ENCODE measurements around the gene ECD.

Gene ECD

DNA sequence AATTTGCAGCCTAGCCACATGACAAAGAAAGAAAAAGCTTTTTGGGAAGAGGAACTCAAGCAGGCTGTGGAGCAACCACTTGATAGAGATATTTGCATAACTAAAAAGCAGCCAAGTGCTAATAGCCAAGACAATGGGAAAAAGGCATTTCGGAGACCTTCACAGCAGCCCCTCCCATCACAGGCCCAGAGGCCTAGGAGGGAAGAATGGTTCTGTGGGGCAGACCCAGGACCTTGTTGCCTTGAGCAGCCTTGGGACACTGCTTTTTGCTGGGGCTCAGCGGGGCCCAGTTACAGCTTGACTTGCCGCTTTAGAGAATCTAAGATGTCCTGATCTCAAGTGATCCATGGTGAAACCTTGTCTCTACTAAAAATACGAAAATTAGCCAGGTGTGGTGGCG, 38.6 kb upstream of the ECD start:
- H3K4me3 ChIP-seq (ENCODE audit: low read depth, low read length): no peak overlapping the region
- no peak for DNase-seq (ENCODE audit: low read depth)
- TF ChIP-seq, protein P1, sequence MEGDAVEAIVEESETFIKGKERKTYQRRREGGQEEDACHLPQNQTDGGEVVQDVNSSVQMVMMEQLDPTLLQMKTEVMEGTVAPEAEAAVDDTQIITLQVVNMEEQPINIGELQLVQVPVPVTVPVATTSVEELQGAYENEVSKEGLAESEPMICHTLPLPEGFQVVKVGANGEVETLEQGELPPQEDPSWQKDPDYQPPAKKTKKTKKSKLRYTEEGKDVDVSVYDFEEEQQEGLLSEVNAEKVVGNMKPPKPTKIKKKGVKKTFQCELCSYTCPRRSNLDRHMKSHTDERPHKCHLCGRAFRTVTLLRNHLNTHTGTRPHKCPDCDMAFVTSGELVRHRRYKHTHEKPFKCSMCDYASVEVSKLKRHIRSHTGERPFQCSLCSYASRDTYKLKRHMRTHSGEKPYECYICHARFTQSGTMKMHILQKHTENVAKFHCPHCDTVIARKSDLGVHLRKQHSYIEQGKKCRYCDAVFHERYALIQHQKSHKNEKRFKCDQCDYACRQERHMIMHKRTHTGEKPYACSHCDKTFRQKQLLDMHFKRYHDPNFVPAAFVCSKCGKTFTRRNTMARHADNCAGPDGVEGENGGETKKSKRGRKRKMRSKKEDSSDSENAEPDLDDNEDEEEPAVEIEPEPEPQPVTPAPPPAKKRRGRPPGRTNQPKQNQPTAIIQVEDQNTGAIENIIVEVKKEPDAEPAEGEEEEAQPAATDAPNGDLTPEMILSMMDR (conservative IDR thresholded peaks at IDR 0.05; ENCODE audit: low read depth, low read length): no peak

DNA sequence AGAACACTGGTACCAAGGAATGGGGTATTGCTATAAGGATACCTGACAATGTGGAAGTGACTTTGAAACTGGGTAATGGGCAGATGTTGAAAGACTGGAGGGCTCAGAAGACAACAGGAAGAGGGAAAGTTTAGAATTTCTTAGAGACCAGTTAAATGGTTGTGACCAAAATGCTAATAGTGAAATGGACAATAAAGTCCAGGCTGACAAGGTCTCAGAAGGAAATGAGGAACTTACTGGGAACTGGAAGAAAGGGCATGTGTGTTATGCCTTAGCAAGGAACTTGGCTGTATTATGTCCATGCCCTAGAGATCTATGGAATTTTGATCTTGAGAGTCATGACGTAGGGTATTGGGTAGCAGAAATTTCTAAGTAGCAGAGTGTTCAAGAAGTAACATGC, 38.1 kb upstream of the ECD start:
- DNase-seq (ENCODE audit: low read depth): no peak
- no peak overlapping the region for H3K4me3 ChIP-seq (ENCODE audit: low read depth, low read length)
- TF ChIP-seq, protein P1 (conservative IDR thresholded peaks at IDR 0.05; ENCODE audit: low read depth, low read length): no peak

DNA sequence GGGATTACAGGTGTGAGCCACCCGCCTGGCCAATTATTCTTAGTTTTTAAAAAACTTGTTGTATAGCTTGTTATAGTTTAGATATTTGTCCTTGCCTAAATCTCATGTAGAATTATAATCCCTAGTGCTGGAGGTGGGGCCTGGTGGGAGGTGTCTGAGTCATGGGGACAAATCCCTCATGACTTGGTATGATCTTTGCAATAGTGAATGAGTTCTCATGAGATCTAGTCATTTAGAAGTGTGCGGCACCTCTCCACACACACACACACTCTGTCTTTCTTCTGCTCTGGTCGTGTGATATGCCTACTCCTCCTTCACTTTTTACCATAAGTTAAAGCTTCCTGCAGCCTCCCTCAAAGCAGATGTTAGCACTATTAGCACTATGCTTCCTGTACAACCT, 37.3 kb upstream of the ECD start:
- no peak overlapping the region for H3K4me3 ChIP-seq (ENCODE audit: low read depth, low read length)
- no peak for DNase-seq (ENCODE audit: low read depth)
- TF ChIP-seq, protein P1 (conservative IDR thresholded peaks at IDR 0.05; ENCODE audit: low read depth, low read length): no peak

DNA sequence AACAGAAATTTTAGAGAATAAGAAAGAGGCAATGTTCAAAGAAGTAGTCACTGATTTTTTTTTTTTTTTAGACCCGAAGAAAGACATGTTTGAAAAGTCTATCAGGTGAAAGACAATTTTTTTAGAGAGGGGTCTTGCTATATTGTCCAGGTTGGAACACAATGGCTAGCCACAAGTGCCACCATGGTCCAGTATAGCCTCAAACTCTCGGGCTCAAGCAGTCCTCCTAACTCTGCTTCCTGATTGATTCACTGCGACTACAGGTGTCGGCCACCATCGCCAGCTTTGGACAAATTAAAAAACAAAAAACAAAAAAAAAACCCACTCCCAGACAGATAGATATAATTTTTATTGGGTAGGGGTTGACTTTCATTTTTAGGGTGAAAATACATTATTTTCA, 22.4 kb upstream of the ECD start:
- no peak for DNase-seq (ENCODE audit: low read depth)
- H3K4me3 ChIP-seq (ENCODE audit: low read depth, low read length): no peak overlapping the region
- TF ChIP-seq, protein P1 (conservative IDR thresholded peaks at IDR 0.05; ENCODE audit: low read depth, low read length): no peak

DNA sequence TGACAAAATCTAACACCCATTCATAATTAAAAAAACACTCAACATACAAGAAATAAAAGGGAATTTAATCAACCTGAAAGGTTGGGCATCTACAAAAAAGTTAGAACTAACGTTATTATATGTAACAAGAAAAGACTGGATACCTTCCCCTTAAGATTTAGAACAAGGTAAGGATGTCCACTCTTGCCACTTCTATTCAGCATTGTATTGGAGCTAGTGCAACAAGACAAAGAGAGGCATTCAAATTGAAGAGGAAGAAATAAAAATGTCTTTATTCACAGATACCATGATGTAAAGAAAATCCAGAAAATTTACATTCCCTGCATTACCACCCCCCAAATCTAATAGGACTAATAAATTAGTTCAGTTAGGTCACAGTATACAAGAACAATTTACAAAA, 18.5 kb upstream of the ECD start:
- DNase-seq (ENCODE audit: low read depth): no peak
- no peak overlapping the region for H3K4me3 ChIP-seq (ENCODE audit: low read depth, low read length)
- TF ChIP-seq, protein P1 (conservative IDR thresholded peaks at IDR 0.05; ENCODE audit: low read depth, low read length): no peak

DNA sequence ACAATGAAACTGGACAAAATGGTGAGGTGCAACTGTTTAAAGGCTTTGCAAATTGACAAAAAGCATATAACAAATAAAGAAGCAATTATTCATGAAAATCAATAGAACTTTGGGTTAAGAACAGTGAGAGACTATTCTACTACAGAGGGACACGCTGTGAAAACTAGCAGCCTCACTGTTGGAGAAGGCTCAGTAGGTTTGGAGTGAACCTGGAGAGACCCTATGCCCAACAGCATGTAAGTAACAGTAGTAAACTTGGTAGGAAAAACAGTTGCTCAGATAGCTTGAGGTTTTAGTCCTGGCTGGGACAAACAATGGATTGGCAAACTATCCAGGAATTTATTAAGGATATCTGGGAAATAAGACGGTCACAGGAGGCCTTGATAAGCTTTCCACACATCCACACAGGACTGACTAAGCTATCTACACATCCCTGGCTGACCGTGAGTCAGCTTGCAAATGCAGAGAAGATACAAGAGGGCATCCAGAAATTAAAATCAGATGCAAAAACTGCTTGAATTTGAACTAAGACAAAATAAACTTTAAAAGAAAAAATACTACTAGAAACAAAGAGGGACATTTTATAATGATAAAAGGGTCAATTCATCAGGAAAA, 16.0 kb upstream of the ECD start:
- peak; percentile 57 for DNase-seq (ENCODE audit: low read depth)
- TF ChIP-seq, protein P1 (conservative IDR thresholded peaks at IDR 0.05; ENCODE audit: low read depth, low read length): no peak
- no peak overlapping the region for H3K4me3 ChIP-seq (ENCODE audit: low read depth, low read length)

DNA sequence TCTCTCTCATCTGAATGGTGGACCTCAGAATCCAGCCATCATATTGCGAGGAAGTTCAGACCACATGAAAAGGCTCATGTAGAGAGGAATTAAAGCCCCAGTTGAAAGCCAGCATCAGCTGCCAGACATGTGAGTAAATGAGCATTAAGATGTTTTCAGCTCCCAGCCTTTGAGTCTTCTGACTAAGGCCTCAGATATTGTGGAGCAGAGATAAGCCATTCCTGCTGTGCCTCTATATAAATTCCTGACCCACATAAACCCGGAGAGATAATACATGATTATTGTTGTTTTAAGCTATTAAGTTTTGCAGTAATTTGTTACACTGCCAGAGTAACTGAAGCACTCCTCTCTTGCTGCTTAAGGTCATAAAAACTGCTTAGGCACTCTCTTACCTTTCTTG, 14.8 kb upstream of the ECD start:
- TF ChIP-seq, protein P1 (conservative IDR thresholded peaks at IDR 0.05; ENCODE audit: low read depth, low read length): no peak
- H3K4me3 ChIP-seq (ENCODE audit: low read depth, low read length): no peak overlapping the region
- DNase-seq (ENCODE audit: low read depth): peak; percentile 81

Data from choroid plexus epithelial cell (primary cell).